IPS-18a (cell line): ENCODE results near the gene SLFNL1.

Experiments
- H3K27ac ChIP-seq: one replicate; pipeline ENCODE4 v1.5.1; 2013; ENCODE audit warnings: low read length
- H3K27me3 ChIP-seq: one replicate; pipeline ENCODE4 v1.6.1; 2013; ENCODE audit warnings: mild to moderate bottlenecking, low read length; ENCODE audit not compliant: control insufficient read depth, insufficient read depth
- H3K36me3 ChIP-seq: one replicate; pipeline ENCODE4 v1.6.1; 2013; ENCODE audit warnings: low read depth, low read length; ENCODE audit not compliant: control insufficient read depth
- H3K4me1 ChIP-seq: one replicate; pipeline ENCODE4 v1.6.1; 2013; ENCODE audit warnings: low read depth, low read length; ENCODE audit not compliant: control insufficient read depth
- H3K4me3 ChIP-seq: one replicate; pipeline ENCODE4 v1.5.1; 2013; ENCODE audit warnings: low read length
- H3K9ac ChIP-seq: one replicate; pipeline ENCODE4 v1.6.1; 2013; ENCODE audit warnings: mild to moderate bottlenecking, low read length, moderate library complexity
- H3K9me3 ChIP-seq: one replicate; pipeline ENCODE4 v1.6.1; 2013; ENCODE audit warnings: low read depth, low read length; ENCODE audit not compliant: control insufficient read depth

Gene SLFNL1

GRCh38 chr1:40984066-40984465, 37.5 kb downstream of the SLFNL1 start:
- Histone ChIP-seq H3K36me3 (peaks cover 60% of the 10 kb centered on the region), H3K9me3 (no peaks in the 10 kb centered on the region), H3K4me3 (no peak overlapping the region), H3K27ac (no peak overlapping the region), H3K4me1 (peaks cover 9% of the 10 kb centered on the region), H3K27me3 (no peaks in the 10 kb centered on the region), H3K9ac (no peak overlapping the region)

- H3K27ac ChIP-seq, result no peak overlapping the region
- H3K9me3 ChIP-seq, result no peaks in the 10 kb centered on the region
- H3K36me3 ChIP-seq, result peaks cover 52% of the 10 kb centered on the region
- H3K27me3 ChIP-seq, result no peaks in the 10 kb centered on the region
- H3K4me3 ChIP-seq, result no peak overlapping the region
- no peak overlapping the region for H3K9ac ChIP-seq
- peaks cover 9% of the 10 kb centered on the region for H3K4me1 ChIP-seq
Measured at GRCh38 chr1:40983286-40983685, 38.2 kb downstream of the SLFNL1 start.

GRCh38 chr1:40982721-40983120, 38.8 kb downstream of the SLFNL1 start:
- no peak overlapping the region for H3K9ac ChIP-seq
- peaks cover 46% of the 10 kb centered on the region for H3K36me3 ChIP-seq
- no peak overlapping the region for H3K4me3 ChIP-seq
- no peak overlapping the region for H3K27ac ChIP-seq
- no peaks in the 10 kb centered on the region for H3K27me3 ChIP-seq
- no peaks in the 10 kb centered on the region for H3K9me3 ChIP-seq
- peaks cover 9% of the 10 kb centered on the region for H3K4me1 ChIP-seq

- Histone ChIP-seq H3K9ac (no peak overlapping the region), H3K9me3 (no peaks in the 10 kb centered on the region), H3K27me3 (no peaks in the 10 kb centered on the region), H3K27ac (no peak overlapping the region), H3K4me1 (peaks cover 9% of the 10 kb centered on the region), H3K4me3 (peak overlapping the region; percentile 75), H3K36me3 (peaks cover 38% of the 10 kb centered on the region)
Measured at GRCh38 chr1:40981691-40982448, 39.7 kb downstream of the SLFNL1 start.

- peak overlapping the region; percentile 92 for H3K9ac ChIP-seq
- H3K27me3 ChIP-seq, result no peaks in the 10 kb centered on the region
- no peaks in the 10 kb centered on the region for H3K9me3 ChIP-seq
- peaks cover 25% of the 10 kb centered on the region for H3K36me3 ChIP-seq
- peaks cover 9% of the 10 kb centered on the region for H3K4me1 ChIP-seq
- H3K4me3 ChIP-seq, result peak overlapping the region; percentile 75
- no peak overlapping the region for H3K27ac ChIP-seq
Measured at GRCh38 chr1:40980453-40981121, 40.9 kb downstream of the SLFNL1 start.

GRCh38 chr1:40980068-40980452, 41.5 kb downstream of the SLFNL1 start:
- Histone ChIP-seq H3K4me1 (peaks cover 9% of the 10 kb centered on the region), H3K9me3 (no peaks in the 10 kb centered on the region), H3K36me3 (peaks cover 20% of the 10 kb centered on the region), H3K27me3 (no peaks in the 10 kb centered on the region), H3K4me3 (peak overlapping the region; percentile 75), H3K9ac (peak overlapping the region; percentile 92), H3K27ac (no peak overlapping the region)

- peaks cover 9% of the 10 kb centered on the region for H3K4me1 ChIP-seq
- peak within 1 kb of the TSS; percentile 92 for H3K9ac ChIP-seq
- H3K27ac ChIP-seq, result peak within 1 kb of the TSS; percentile 40
- H3K27me3 ChIP-seq, result no peaks in the 10 kb centered on the region
- H3K36me3 ChIP-seq, result peaks cover 14% of the 10 kb centered on the region
- H3K4me3 ChIP-seq, result peak within 1 kb of the TSS; percentile 75
- H3K9me3 ChIP-seq, result no peaks in the 10 kb centered on the region
Measured at GRCh38 chr1:40979241-40980067, 42.1 kb downstream of the SLFNL1 start, which contains the start of gene CTPS1. Gene CTPS1, plus strand, starts transcription at chr1:40979696. Its CDS starts 3,595 bp downstream, at chr1:40983291.

- Histone ChIP-seq H3K36me3 (peaks cover 8% of the 10 kb centered on the region), H3K4me1 (peaks cover 9% of the 10 kb centered on the region), H3K9me3 (no peaks in the 10 kb centered on the region), H3K9ac (peak overlapping the region; percentile 92), H3K27ac (no peak overlapping the region), H3K27me3 (no peaks in the 10 kb centered on the region), H3K4me3 (peak overlapping the region; percentile 75)
Measured at GRCh38 chr1:40978886-40979240, 42.7 kb downstream of the SLFNL1 start.

- Histone ChIP-seq H3K4me3 (no peak overlapping the region), H3K27me3 (no peaks in the 10 kb centered on the region), H3K9ac (no peak overlapping the region), H3K4me1 (peaks cover 9% of the 10 kb centered on the region), H3K9me3 (no peaks in the 10 kb centered on the region), H3K36me3 (no peaks in the 10 kb centered on the region), H3K27ac (no peak overlapping the region)
Measured at GRCh38 chr1:40977716-40978115, 43.8 kb downstream of the SLFNL1 start.

- no peak overlapping the region for H3K9ac ChIP-seq
- no peak overlapping the region for H3K27ac ChIP-seq
- H3K4me1 ChIP-seq, result peaks cover 9% of the 10 kb centered on the region
- H3K36me3 ChIP-seq, result no peaks in the 10 kb centered on the region
- no peaks in the 10 kb centered on the region for H3K27me3 ChIP-seq
- no peaks in the 10 kb centered on the region for H3K9me3 ChIP-seq
- no peak overlapping the region for H3K4me3 ChIP-seq
Measured at GRCh38 chr1:40976952-40977690, 44.4 kb downstream of the SLFNL1 start.

- no peak overlapping the region for H3K9ac ChIP-seq
- H3K27me3 ChIP-seq, result no peaks in the 10 kb centered on the region
- no peak overlapping the region for H3K4me3 ChIP-seq
- no peaks in the 10 kb centered on the region for H3K9me3 ChIP-seq
- H3K4me1 ChIP-seq, result no peaks in the 10 kb centered on the region
- no peaks in the 10 kb centered on the region for H3K36me3 ChIP-seq
- H3K27ac ChIP-seq, result no peak overlapping the region
Measured at GRCh38 chr1:40974945-40975344, 46.6 kb downstream of the SLFNL1 start.
